HG02970 (cell line): ENCODE measurements around the gene MFNG.

Source experiments
- ATAC-seq: cut with Tn5 transposase; IDR thresholded peaks from one replicate; pipeline ENCODE4 v1.9.1; 2021; ENCODE audit warnings: mild to moderate bottlenecking, moderate library complexity, moderate number of reproducible peaks; ENCODE audit not compliant: unreplicated experiment, low FRiP score

The MFNG gene

GRCh38 chr22:37515901-37516300 lies 29.7 kb upstream of the MFNG start:
- ATAC-seq = no peak

GRCh38 chr22:37514526-37515051 lies 28.4 kb upstream of the MFNG start:
- ATAC-seq = no peak

- ATAC-seq = no peak
Measured at GRCh38 chr22:37511395-37512104, 25.4 kb upstream of the MFNG start.

GRCh38 chr22:37510091-37510490 lies 23.9 kb upstream of the MFNG start:
- no peak for ATAC-seq

GRCh38 chr22:37509059-37509860 lies 23.1 kb upstream of the MFNG start:
- ATAC-seq = no peak

- no peak for ATAC-seq
Measured at GRCh38 chr22:37508431-37508992, 22.3 kb upstream of the MFNG start.

GRCh38 chr22:37507731-37508130 lies 21.5 kb upstream of the MFNG start:
- ATAC-seq = no peak

GRCh38 chr22:37505989-37506388 lies 19.8 kb upstream of the MFNG start:
- no peak for ATAC-seq

- no peak for ATAC-seq
Measured at GRCh38 chr22:37505565-37505964, 19.4 kb upstream of the MFNG start.

GRCh38 chr22:37504964-37505363 lies 18.8 kb upstream of the MFNG start:
- ATAC-seq = no peak

- no peak for ATAC-seq
Measured at GRCh38 chr22:37503850-37504249, 17.7 kb upstream of the MFNG start.

- ATAC-seq = no peak
Measured at GRCh38 chr22:37503183-37503683, 17.0 kb upstream of the MFNG start.

GRCh38 chr22:37502342-37503182 lies 16.4 kb upstream of the MFNG start:
- ATAC-seq = no peak

GRCh38 chr22:37501610-37502341 lies 15.6 kb upstream of the MFNG start:
- no peak for ATAC-seq

- no peak for ATAC-seq
Measured at GRCh38 chr22:37500745-37501609, 14.8 kb upstream of the MFNG start.

GRCh38 chr22:37499789-37500540 lies 13.8 kb upstream of the MFNG start:
- ATAC-seq = no peak

- no peak for ATAC-seq
Measured at GRCh38 chr22:37499027-37499707, 13.0 kb upstream of the MFNG start.
